Posterior cingulate gyrus (tissue), 11 donors: Measurements from ENCODE around the gene USP9X.
"Not testable (repeated sequence)": the region's sequence is repeated elsewhere in the genome, so short reads cannot be mapped to it uniquely, and the experiment has no call there.

ENCODE experiments used
- DNase-seq, 10 donors: peaks; one replicate each; pipeline versions ENCODE4 v3.0.0 to v3.0.0-alpha.2; 2020 to 2021; ENCODE audit warnings: mixed read lengths in 3 of 10
- intact Hi-C: fragments of 100-400 bp; cut with DNase I; formaldehyde crosslinking; loops from one replicate; pipeline ENCODE4 v1.15.1; 2023

The USP9X gene, protein sequence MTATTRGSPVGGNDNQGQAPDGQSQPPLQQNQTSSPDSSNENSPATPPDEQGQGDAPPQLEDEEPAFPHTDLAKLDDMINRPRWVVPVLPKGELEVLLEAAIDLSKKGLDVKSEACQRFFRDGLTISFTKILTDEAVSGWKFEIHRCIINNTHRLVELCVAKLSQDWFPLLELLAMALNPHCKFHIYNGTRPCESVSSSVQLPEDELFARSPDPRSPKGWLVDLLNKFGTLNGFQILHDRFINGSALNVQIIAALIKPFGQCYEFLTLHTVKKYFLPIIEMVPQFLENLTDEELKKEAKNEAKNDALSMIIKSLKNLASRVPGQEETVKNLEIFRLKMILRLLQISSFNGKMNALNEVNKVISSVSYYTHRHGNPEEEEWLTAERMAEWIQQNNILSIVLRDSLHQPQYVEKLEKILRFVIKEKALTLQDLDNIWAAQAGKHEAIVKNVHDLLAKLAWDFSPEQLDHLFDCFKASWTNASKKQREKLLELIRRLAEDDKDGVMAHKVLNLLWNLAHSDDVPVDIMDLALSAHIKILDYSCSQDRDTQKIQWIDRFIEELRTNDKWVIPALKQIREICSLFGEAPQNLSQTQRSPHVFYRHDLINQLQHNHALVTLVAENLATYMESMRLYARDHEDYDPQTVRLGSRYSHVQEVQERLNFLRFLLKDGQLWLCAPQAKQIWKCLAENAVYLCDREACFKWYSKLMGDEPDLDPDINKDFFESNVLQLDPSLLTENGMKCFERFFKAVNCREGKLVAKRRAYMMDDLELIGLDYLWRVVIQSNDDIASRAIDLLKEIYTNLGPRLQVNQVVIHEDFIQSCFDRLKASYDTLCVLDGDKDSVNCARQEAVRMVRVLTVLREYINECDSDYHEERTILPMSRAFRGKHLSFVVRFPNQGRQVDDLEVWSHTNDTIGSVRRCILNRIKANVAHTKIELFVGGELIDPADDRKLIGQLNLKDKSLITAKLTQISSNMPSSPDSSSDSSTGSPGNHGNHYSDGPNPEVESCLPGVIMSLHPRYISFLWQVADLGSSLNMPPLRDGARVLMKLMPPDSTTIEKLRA (N-terminal part only)

GRCh38 chrX:41084893-41085511, at the start of gene USP9X:
Gene USP9X, plus strand, starts transcription at chrX:41085445. Its CDS starts 38,184 bp downstream, at chrX:41123629.
- DNase-seq = peak; percentile 72 to 99 (median 88)
- intact Hi-C loops = loop anchor here (5.0 to 10.0 kb wide), 2 partner anchors 247 to 440 kb away; partner anchors contain the start of genes CXorf38 and DDX3X

- intact Hi-C loops = no loop called here
- no peak for DNase-seq
Observed at GRCh38 chrX:41035582-41035981, 49.7 kb upstream of the USP9X start.

DNA sequence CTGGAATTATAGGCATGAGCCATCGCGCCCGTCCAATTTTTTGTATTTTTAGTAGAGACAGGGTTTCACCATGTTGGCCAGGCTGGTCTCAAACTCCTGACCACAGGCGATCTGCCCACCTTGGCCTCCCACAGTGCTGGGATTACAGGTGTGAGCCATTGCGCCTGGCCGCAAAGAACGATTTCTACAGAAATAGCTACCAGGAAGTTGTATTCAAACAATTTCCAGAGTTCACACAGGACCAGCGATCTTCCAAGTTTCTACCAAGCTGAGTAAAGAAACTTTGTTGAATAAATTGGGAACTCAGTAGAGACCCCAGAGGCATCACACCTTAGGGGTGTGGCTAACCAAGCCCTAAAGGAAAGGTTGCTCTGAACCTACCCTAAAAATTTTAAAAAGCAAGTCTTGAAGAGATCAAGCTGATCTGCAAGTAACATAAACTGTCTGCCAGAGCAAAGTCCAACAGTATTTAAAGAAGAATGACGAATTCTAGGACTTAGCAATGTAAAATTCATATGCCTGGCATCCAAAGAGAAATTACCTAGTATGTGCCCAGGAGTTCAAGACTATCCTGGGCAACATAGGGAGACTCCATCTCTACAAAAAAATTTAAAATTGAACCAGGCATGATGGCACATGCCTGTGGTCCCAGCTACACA, 48.4 kb upstream of the USP9X start:
- intact Hi-C loops = no loop called here
- no peak for DNase-seq

DNA sequence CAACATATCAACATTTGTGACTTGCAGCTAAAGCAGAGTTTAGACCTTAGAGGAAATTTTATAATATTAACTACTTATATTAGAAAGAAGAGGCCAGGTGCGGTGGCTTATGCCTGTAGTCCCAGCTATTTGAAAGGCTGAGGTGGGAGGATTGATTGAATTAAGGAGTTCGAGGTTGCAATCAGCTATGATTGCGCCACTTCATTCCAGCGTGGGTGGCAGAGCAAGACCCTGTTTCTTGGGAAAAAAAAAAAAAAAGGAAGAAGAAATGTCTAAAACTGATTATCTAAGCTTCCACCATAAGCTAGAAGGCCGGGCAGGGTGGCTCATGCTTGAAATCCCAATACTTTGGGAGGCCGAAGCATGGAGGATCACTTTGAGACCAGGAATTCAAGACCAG, 42.0 kb upstream of the USP9X start:
- DNase-seq = no peak
- intact Hi-C loops = no loop called here

- intact Hi-C loops = no loop called here
- DNase-seq = no peak
Observed at GRCh38 chrX:41043674-41044345, 41.4 kb upstream of the USP9X start.

DNA sequence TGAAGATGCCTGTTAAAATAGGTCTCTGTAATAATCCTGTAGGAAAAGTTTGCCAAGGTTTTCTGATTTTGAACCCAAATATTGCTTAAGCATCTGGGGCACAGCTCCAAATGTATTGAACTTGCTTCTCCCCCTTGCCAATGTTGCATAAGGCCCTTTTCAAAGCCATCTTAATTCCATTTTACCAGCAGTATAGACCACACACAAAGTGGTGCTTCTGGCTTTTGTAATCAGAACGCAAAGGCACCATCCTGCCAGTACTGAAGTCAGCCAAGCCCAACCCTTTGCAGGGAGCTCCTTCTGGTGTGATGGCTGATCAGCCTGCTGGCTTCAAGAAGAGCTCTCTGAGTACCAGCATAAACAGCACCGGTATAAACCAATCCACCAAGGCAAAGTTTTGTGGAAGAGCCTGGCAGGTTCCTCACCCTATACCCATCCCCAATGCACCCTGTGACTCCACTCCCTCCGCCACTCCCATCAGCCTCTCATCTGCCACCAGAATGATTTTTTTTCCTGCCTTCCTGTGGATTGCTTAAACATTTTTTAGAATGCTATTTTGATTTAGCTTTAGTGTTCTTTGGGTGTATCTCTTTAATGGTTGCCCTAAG, 39.2 kb upstream of the USP9X start:
- intact Hi-C loops = no loop called here
- no peak for DNase-seq

- DNase-seq = no peak
- intact Hi-C loops = no loop called here
Observed at GRCh38 chrX:41047878-41048534, 37.2 kb upstream of the USP9X start.

DNA sequence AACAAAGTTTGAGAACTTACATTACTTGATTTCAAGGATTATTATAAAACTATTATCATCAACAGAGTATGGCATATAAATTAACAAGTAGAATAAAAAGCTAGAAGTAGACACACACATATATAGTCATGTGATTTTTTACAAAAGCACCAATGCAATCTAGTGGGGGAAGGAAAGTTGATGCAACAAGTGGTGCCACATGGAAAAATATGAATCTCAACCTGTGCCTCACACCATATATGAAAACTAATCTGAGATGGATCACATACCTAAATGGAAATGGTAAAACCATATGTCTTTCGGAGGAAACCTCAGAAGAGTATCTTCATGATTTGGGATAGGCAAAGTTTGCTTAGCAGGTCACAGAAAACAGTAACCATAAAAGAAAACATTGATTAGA, 34.9 kb upstream of the USP9X start:
- no peak for DNase-seq
- intact Hi-C loops = no loop called here

DNA sequence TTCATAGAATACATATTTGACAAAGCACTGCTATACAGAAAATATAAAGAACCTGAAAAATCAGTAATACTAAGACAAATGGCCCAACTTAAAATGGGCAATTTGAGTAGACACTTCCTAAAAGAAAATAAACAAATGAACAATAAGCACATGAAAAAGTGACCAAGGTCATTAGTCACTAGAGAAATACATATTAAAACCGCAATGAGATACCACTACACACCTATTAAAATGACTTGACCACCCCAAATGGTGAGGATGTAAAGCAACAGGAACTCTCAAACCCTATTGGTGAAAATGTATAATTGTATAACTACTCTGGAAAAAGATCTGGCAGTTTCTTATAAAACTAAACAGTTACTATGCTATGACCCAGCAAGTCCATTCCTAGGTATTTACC, 34.0 kb upstream of the USP9X start:
- intact Hi-C loops = no loop called here
- no peak for DNase-seq

GRCh38 chrX:41055740-41056139, 29.5 kb upstream of the USP9X start:
- intact Hi-C loops = no loop called here
- DNase-seq = no peak

DNA sequence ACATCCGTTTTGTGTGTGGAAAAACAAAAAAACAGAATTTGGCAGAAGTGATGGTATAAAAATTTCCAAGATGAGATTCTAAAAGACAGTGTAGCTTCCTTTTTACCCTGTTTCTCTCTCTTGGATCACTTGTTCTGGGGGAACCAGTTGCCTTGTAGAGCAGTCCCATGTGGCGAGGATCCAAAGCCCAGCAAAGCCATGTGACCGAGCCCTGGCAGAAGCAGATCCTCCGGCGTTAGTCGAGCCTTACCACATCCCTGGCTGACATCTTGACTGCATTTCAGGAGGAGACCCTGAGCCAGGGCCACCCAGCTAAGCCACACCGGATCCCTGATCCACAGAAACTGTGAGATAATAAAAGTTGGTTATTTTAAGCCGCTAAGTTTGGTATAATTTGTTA, 22.0 kb upstream of the USP9X start:
- intact Hi-C loops = not testable (repeated sequence)

DNA sequence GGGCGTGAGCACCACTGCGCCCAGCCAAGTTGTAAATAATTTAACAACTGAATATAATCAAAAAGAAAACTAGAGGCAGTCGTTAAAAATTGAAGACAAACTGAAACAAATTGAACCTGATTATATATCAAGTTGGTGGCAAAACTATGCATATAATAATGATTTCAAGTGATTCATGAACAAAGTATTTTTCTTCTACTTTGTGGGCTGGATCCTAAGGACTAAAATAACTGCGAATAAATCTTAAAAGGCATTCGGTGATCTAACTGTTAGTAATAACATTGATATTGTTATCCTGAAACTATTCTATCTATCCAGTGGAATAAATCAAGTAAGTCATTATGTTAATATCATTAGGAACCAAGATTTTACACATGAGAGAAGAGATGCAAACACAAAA, 21.2 kb upstream of the USP9X start:
- no peak for DNase-seq
- intact Hi-C loops = no loop called here

More for the DNA sequence above, 22.0 kb upstream of the USP9X start:
- DNase-seq = peak in 1 of 10 donors; percentile 57

GRCh38 chrX:41066391-41066790, 18.9 kb upstream of the USP9X start:
- intact Hi-C loops = no loop called here
- DNase-seq = no peak

DNA sequence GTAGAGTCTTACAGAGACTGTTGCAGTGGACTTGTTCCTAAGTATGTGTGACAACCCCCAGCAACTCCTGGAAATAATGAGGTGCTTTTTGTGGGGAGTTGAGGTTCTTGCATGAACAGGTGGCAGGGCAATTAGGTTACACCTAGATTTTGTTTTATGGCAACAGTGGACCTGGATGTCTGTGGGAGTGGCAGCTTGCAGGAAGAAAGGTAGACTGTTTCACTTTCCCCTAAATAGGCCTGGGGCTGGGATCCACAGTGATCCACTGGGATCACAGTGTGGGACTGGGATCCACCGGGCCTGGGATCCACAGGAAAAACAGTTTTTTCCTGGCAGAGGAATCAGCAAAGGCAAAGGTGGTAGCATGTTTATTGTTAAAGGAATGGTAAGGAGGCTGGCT, 18.3 kb upstream of the USP9X start:
- intact Hi-C loops = no loop called here
- no peak for DNase-seq

DNA sequence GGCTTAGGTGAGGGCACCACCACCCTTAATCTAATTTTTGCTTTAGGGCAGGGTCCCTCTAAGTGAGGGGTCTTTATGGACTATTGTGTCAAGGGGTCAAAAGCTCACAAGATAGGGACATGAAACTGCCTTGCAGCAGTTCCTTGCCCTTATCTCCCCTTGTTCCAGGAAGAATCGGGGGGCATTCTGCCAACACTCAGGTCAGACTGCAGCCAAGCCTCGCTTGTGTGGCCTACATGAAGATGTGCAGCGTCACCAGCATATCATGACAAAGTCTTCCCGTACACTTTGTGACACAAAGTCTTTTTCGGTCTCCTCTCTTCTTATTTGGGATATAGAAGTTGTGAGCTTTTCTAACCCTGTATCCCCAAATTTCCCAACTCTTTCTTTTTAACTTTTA, 17.5 kb upstream of the USP9X start:
- no peak for DNase-seq
- intact Hi-C loops = no loop called here

GRCh38 chrX:41076742-41077141, 8.5 kb upstream of the USP9X start:
- DNase-seq = no peak
- intact Hi-C loops = no loop called here

- intact Hi-C loops = loop anchor here (10.0 kb wide), 1 partner anchor 437 kb away; the partner anchor contains the start of gene CXorf38
- DNase-seq = no peak
Observed at GRCh38 chrX:41081821-41082220, 3.4 kb upstream of the USP9X start.

GRCh38 chrX:41082783-41083182, 2.5 kb upstream of the USP9X start:
- intact Hi-C loops = loop anchor here (10.0 kb wide), 1 partner anchor 438 kb away; the partner anchor contains the start of gene CXorf38
- no peak for DNase-seq
